VCaP (cell line): ENCODE results near the gene OLFM2.

Source experiments
- H3K27ac ChIP-seq: fragments of 450-650 bp; 2 replicates; pipeline ENCODE4 v1.5.1; 2017
- TF ChIP-seq, protein P1 (sequence below): fragments of 450-650 bp; conservative IDR thresholded peaks from 2 replicates; pipeline ENCODE4 v1.5.1; 2017; ENCODE audit warnings: mild to moderate bottlenecking, moderate library complexity

The OLFM2 gene

DNA sequence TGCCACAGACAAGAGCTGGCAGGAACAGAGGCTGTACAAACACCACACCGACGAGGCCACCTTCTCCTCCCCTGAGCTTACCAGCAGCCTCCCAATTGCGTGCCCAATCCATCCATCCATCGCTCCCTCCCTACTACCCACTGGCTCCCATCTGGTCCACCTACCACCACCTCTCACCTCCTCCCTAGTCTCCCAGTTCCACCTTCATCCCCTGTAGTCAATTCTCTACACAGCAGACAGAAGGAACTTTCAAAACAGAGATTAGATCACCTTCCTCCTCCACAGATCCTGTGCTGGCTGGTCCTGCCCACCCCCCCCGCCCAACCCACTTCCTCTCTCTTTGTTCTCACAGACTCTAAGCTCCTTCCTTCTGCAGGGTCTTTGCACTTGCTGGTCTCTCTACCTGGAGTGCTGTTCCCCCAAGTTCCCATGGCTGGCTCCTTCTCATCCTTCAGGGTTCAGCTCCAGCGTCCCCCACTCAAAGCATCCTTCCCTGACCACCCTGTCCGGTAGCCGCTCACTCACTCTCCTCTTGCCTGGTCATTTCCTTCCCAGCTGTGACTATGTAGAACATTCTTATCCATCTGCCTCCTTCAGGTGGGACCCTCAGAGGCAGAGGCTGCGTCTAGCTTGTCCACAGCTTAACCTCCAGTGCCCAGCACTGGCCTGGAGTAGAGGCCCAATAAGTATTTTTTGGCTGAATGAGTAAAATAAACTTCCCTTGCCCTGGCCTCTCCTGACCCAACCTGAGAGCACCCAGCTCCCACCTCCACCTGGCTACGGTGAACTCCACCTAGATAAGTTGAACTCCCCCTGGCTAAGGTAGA lies 78.2 kb downstream of the OLFM2 start:
- TF ChIP-seq, protein P1, sequence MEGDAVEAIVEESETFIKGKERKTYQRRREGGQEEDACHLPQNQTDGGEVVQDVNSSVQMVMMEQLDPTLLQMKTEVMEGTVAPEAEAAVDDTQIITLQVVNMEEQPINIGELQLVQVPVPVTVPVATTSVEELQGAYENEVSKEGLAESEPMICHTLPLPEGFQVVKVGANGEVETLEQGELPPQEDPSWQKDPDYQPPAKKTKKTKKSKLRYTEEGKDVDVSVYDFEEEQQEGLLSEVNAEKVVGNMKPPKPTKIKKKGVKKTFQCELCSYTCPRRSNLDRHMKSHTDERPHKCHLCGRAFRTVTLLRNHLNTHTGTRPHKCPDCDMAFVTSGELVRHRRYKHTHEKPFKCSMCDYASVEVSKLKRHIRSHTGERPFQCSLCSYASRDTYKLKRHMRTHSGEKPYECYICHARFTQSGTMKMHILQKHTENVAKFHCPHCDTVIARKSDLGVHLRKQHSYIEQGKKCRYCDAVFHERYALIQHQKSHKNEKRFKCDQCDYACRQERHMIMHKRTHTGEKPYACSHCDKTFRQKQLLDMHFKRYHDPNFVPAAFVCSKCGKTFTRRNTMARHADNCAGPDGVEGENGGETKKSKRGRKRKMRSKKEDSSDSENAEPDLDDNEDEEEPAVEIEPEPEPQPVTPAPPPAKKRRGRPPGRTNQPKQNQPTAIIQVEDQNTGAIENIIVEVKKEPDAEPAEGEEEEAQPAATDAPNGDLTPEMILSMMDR = no peak

DNA sequence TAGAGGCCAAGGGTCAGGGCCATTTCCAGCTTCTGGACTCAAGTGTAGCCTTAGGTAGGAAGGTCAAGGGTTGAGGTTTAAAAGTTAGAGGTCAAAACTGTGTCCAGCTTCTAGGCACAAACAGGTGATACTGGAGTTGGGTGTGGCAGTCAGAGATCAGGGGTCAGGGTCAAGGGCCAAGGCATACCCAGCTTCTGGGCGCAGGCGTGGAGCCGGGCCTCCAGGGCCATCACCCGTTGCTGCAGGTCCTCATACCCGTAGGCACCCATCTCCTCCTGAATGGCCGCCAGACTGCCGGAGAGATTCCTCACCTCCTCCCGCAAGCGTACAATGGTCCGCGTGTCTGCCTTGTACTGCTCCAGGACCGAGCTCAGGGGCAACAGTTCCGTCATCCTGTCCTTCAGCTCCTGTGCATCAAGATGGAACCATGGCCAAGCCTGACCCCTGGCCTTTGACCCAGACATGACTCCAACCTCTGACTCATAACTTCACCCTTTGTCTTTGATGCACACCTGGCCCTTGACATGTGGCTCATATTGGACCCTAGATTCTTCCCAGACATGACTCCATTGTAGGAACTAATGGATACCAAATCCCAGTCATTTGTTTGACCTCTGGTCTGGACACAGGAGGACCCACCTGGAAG lies 79.1 kb downstream of the OLFM2 start:
- TF ChIP-seq, protein P1 = no peak
- no peak overlapping the region for H3K27ac ChIP-seq

More for the DNA sequence above, 78.2 kb downstream of the OLFM2 start:
- no peak overlapping the region for H3K27ac ChIP-seq

- H3K27ac ChIP-seq = no peak overlapping the region
- TF ChIP-seq, protein P1 = no peak
Measured at GRCh38 chr19:9856609-9857008, 79.7 kb downstream of the OLFM2 start.

- H3K27ac ChIP-seq = no peak overlapping the region
- TF ChIP-seq, protein P1 = no peak
Measured at GRCh38 chr19:9854282-9854846, 82.0 kb downstream of the OLFM2 start.

- TF ChIP-seq, protein P1 = no peak
- H3K27ac ChIP-seq = no peak overlapping the region
Measured at GRCh38 chr19:9850235-9850959, 85.9 kb downstream of the OLFM2 start.

GRCh38 chr19:9849791-9850190 lies 86.5 kb downstream of the OLFM2 start:
- H3K27ac ChIP-seq = no peak overlapping the region
- TF ChIP-seq, protein P1 = no peak

DNA sequence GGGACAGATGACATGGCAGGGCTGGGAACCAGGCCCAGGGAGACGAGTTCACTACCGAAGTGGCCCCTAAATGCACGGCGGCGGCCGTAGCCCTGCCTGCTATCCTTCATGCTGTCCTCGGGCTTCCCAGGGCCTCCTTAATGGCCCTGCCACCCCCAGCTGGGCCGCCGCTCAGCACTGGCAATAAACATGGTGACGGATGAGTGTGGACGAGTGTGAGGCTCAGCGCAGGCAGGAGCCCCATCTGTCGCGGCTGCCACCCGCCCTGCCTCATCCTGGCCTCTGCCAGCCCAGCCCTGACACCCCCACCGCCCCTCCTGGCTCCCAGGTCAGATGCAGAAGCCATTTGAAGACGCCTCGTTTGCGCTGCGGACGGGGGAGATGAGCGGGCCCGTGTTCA lies 87.6 kb downstream of the OLFM2 start:
- H3K27ac ChIP-seq = no peak overlapping the region
- TF ChIP-seq, protein P1 = no peak
